ENCODE data around the gene PIM2.

PIM2 gene

DNA sequence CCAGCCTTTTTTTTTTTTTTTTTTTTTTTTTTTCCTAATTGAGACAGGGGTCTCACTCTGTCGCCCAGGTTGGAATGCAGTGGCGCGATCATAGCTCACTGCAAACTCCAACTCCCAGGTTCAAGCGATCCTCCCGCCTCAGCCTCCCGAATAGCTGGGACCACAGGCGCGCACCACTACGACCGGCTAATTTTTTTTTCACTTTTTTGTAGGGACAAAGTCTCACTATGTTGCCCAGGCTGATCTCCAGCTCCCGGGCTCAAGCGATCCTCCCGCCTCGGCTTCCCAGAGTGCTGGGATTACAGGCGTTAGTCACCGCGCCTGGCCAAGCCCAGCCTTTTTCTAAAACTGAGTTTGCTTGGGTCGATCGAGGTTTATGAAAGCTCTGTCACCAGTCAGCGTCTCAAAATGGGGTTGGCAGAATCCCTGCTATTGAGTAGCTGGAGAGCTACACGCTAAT is 39.8 kb upstream of the PIM2 start:
- TF ChIP-seq, protein P1, sequence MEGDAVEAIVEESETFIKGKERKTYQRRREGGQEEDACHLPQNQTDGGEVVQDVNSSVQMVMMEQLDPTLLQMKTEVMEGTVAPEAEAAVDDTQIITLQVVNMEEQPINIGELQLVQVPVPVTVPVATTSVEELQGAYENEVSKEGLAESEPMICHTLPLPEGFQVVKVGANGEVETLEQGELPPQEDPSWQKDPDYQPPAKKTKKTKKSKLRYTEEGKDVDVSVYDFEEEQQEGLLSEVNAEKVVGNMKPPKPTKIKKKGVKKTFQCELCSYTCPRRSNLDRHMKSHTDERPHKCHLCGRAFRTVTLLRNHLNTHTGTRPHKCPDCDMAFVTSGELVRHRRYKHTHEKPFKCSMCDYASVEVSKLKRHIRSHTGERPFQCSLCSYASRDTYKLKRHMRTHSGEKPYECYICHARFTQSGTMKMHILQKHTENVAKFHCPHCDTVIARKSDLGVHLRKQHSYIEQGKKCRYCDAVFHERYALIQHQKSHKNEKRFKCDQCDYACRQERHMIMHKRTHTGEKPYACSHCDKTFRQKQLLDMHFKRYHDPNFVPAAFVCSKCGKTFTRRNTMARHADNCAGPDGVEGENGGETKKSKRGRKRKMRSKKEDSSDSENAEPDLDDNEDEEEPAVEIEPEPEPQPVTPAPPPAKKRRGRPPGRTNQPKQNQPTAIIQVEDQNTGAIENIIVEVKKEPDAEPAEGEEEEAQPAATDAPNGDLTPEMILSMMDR (conservative IDR thresholded peaks at IDR 0.05; ENCODE audit: control insufficient read depth, insufficient read depth, low read depth, low read length): no peak
- DNase-seq (ENCODE audit: low read depth): peak; percentile 71
- H3K4me3 ChIP-seq (ENCODE audit: control insufficient read depth, low read depth, low read length): peak overlapping the region; percentile 68

DNA sequence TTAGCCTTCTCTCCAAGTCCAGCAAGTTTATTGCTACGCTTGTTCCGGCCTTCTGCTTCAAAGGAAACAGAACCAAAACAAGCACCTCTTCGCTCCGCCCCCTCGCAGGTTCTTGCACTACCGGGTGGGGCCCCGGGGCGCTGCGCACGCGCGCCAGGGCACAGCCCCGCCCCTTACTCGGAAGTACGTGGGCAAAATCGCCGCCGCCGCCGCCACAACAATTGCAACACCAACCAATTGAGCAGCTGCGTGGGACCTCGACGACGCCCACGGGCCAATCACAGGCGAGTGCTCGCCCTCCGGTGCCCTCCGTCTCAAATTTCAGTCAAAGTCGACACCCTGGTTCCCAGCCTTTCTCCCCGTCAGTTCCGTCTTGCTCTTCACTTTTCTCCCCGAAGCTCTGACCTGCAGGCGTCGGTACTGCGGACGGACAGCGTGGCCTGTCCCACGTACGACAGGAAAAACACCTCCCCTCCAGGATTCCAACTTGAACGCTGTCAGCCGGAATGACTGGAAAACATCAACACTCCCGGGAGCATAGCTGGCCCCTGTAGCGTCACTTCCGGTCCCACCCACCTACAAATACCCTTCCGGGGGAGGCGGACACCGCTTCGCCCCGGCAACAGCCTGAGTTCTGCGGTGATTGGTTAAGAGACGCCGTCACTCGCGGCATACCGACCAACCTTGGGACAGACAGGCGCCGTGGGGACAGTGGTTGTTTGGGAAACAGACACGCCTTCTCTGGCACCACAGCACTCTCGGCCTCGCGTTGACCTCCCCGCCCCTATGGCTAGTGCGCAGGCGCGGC is 39.2 kb upstream of the PIM2 start:
- TF ChIP-seq, protein P1 (conservative IDR thresholded peaks at IDR 0.05; ENCODE audit: control insufficient read depth, insufficient read depth, low read depth, low read length): no peak
- DNase-seq (ENCODE audit: low read depth): peak; percentile 98
- H3K4me3 ChIP-seq (ENCODE audit: control insufficient read depth, low read depth, low read length): peak overlapping the region; percentile 68

DNA sequence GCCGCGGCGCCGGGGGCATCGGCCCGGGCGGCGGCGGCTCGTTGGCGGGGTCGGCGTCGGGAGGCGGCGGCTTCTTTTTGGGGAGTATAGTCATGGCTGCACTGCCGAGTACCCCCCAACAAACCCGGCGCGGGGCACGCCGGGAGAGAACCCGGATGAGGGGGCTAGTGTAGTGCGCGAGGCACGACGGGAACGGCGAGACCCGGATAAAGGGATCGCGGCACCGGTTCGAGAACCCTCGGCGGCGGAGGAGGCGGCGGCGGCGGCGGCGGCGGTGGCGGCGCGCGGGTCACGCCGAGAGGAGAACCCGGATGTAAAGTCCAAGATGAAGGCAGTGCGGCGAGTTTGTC is 38.6 kb upstream of the PIM2 start, which contains the start of gene OTUD5:
Gene OTUD5, minus strand, starts transcription at position 131 of the 350 bp plus-strand sequence. Its CDS starts 37 bp downstream, at position 94.
- no peak for DNase-seq (ENCODE audit: low read depth)

DNA sequence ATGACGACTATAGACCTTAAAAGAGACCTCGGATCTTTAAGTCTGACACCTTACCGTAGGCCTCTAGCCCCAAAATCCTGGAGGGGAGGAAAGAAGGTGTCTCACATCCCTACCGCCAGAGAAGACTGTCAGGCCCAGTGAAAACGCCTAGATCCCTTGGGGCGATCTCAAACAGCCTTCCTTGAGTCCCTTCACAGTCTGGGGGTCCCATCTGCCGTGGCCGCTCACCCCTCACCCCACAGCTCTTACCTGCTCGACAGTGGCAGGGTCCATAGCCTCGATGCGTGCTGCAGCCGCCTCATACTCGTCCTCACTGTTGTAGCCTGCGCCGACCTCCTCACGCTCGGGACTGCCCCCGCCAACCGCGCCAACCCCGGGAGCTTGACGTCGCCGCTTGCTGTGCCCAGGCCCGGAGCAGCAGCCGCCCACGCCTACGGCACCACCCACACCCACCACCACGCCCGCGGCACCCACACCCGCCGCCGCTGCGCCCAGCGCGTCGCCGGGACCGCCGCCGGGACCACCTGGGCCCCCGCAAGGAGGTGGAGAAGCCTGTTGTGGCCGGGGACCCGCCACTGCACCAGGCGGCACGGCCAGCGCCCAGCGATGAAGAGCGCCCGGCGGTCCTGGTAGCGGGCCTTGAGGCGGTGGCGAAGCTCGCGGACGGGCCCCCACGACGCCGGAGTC is 38.0 kb upstream of the PIM2 start:
- TF ChIP-seq, protein P1 (conservative IDR thresholded peaks at IDR 0.05; ENCODE audit: control insufficient read depth, insufficient read depth, low read depth, low read length): no peak
- no peak for DNase-seq (ENCODE audit: low read depth)
- H3K4me3 ChIP-seq (ENCODE audit: control insufficient read depth, low read depth, low read length): peak overlapping the region; percentile 65

More for the DNA sequence above, 38.6 kb upstream of the PIM2 start, which contains the start of gene OTUD5:
- H3K4me3 ChIP-seq (ENCODE audit: control insufficient read depth, low read depth, low read length): peak within 1 kb of the TSS; percentile 68
- TF ChIP-seq, protein P1 (conservative IDR thresholded peaks at IDR 0.05; ENCODE audit: control insufficient read depth, insufficient read depth, low read depth, low read length): no peak

DNA sequence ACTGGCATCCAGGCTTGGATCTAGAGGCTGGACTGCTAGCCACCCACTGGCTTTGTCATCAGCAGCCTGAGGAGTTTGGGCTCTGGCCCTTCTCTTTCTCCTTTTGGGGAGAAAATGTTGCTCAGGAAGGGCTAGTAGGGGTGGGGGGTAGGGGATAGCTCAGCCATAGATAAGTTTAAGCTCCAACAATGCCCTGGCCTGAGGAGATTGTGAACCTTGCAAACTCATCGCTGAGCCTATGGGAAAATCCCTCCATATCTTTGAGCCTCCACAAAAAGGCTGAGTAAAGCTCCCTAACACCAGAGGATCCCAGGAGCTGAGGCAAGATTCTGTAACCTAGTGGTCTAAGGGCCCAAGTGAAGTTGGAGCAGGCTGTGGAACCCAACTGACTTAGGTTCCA is 29.8 kb upstream of the PIM2 start:
- no peak overlapping the region for H3K4me3 ChIP-seq (ENCODE audit: control insufficient read depth, low read depth, low read length)
- TF ChIP-seq, protein P1 (conservative IDR thresholded peaks at IDR 0.05; ENCODE audit: control insufficient read depth, insufficient read depth, low read depth, low read length): no peak
- no peak for DNase-seq (ENCODE audit: low read depth)

DNA sequence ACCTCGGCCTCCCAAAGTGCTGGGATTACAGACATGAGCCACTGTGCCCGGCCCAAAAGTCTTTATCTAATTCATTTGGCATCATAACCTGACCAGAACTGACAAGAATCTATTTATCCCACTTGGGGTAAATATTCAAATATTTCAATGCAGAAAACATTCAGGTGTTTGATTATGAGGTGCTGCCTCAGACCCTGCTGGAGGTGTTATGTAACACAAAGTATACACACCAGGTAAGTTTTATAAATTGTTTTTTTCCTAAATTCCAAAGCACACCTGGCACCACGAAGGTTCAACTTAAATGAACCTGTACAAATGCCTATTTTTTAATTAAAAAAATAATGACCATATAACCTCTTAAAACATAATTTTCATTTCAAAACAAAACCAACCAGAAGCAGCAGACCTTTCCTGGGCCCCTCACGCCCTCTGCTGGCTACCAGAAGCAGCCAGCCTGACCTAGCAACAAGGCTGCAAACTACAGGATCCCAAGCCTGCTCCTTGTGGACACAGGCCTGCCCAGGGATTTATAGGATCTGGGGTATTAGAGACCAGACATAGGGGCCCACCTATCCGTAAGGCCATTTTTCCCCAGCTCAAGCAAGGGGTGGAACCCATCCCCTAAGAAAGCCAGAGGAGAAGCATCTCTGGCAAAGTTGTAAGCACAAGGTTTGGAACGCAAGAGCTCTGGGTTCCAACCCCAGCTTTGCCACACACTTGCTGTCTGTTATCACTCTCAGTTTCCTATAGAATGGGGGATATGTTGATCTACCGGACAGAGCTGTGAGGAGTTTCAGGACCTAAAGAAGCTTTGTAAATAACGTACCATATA is 26.9 kb upstream of the PIM2 start:
- H3K4me3 ChIP-seq (ENCODE audit: control insufficient read depth, low read depth, low read length): no peak overlapping the region
- peak; percentile 51 for DNase-seq (ENCODE audit: low read depth)

More for the DNA sequence above, 26.9 kb upstream of the PIM2 start:
- TF ChIP-seq, protein P1 (conservative IDR thresholded peaks at IDR 0.05; ENCODE audit: control insufficient read depth, insufficient read depth, low read depth, low read length): peak; percentile 79

Measured in fibroblast of mammary gland (primary cell).